Sciatic nerve (tissue), 2 donors: ENCODE results near the gene PDGFB. TPM values are rescaled to one million over a fixed set of nuclear protein-coding genes. Genes with fewer than 3 reads are reported as not detected.

Experiments used
- ATAC-seq: fragments of 200-7000 bp; cut with Tn5 transposase; one replicate; pipeline ENCODE4 v1.9.1; 2020; ENCODE audit warnings: mild to moderate bottlenecking, moderate library complexity
- DNase-seq: peaks from one replicate; pipeline ENCODE4 v3.0.0-alpha.2; 2020; ENCODE audit warnings: low spot score
- intact Hi-C: fragments of 100-400 bp; cut with DNase I; formaldehyde crosslinking; loops from one replicate; pipeline ENCODE4 v1.14.2; 2022
- total RNA-seq: library from RNA; stranded (reverse); fragmentation: NEBNext Ultra II Directional; extraction: Animal tissue kit (Norgen Biotek cat#: 25700); gene quantifications from one replicate; pipeline ENCODE4 v1.2.1, GENCODE V29; 2021
- donor health status: DM: no; HTN: no; CAD: no.
- donor health status: DM: no; HTN: no; CAD: no.

PDGFB gene
- total RNA-seq, 1 donor from 2014 or later, result 24.2 TPM

DNA sequence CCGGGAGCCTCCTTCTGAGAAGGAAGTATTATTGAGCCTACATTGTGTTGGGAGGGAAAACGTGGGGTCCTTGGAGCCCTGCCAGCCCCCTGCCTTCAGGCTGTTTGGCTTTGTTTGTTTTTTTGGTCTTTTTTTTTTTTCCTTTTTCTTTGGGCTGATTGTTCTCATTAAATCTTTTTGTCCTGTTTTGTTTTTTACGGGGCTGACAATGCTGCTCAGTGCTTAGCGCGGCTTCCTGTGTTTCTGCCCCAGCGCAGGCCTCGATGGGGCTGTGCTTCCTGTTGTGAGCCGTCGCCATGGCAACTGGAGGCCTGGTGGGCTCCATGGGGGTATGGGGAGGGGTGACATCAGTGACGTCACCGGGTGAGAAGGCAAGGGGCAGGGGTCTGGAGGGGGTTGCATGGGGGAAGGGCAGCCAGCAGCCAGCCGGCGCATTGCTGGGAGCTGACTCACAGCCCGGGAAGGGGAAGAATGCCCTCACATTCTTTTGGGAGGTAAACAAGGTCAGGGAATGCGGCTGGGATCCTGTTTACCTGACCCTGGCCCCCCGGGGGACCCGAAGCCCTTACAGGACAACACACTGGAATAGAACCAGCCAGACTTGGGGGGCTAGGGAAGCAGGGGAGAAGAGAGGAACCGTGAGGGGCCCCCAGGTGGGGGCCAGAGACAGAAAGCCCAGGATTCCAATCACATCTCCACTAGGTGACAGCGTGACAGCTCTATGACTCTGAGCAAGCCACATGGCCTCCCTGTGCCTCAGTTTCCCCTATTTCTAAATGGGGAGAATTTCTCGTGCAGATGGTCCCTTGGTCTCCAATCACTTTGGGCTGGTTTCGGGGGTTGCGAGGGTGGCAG, 70.1 kb downstream of the PDGFB start:
- ATAC-seq, result peak; percentile 80
- peak; percentile 95 for DNase-seq
- intact Hi-C loops, result loop anchor here (5.0 to 10.0 kb wide), 2 partner anchors 68 to 350 kb away; partner anchors contain the start of genes ATF4 and PDGFB

GRCh38 chr22:39173787-39174497, 70.8 kb downstream of the PDGFB start:
- DNase-seq (no peak), ATAC-seq (peak; percentile 20)
- intact Hi-C loops, result loop anchor here (2.0 to 10.0 kb wide), 3 partner anchors 68 to 351 kb away; partner anchors contain the start of genes ATF4 and PDGFB

Other genes with a start within 250 kb of the PDGFB start
- gene APOBEC3C, start 230.7 kb downstream of the PDGFB start, total RNA-seq, result 25.1 TPM
- gene APOBEC3D, start 223.9 kb downstream of the PDGFB start, total RNA-seq, result 3.9 TPM
- gene APOBEC3F, start 204.1 kb downstream of the PDGFB start, total RNA-seq, result 12.3 TPM
- gene APOBEC3G, start 167.7 kb downstream of the PDGFB start, total RNA-seq, result 8.9 TPM
- gene APOBEC3H, start 147.7 kb downstream of the PDGFB start, total RNA-seq, result 1.1 TPM
- gene CBX7, start 92.3 kb downstream of the PDGFB start, total RNA-seq, result 115 TPM
- 1,341 TPM for gene RPL3, start 74.6 kb upstream of the PDGFB start, total RNA-seq
- gene SYNGR1, start 105.0 kb upstream of the PDGFB start, total RNA-seq, result 52.9 TPM
- 42.0 TPM for gene TAB1, start 154.8 kb upstream of the PDGFB start, total RNA-seq
- 56.5 TPM for gene MGAT3, start 212.0 kb upstream of the PDGFB start, total RNA-seq